HG03432 (cell line): ENCODE results near the gene CSNK1G2.
"Not testable (repeated sequence)": the region's sequence is repeated elsewhere in the genome, so short reads cannot be mapped to it uniquely, and the experiment has no call there.

Experiments used
- ATAC-seq: cut with Tn5 transposase; IDR thresholded peaks from one replicate; pipeline ENCODE4 v1.9.1; 2021; ENCODE audit warnings: mild to moderate bottlenecking, moderate library complexity; ENCODE audit not compliant: unreplicated experiment

CSNK1G2 gene

DNA sequence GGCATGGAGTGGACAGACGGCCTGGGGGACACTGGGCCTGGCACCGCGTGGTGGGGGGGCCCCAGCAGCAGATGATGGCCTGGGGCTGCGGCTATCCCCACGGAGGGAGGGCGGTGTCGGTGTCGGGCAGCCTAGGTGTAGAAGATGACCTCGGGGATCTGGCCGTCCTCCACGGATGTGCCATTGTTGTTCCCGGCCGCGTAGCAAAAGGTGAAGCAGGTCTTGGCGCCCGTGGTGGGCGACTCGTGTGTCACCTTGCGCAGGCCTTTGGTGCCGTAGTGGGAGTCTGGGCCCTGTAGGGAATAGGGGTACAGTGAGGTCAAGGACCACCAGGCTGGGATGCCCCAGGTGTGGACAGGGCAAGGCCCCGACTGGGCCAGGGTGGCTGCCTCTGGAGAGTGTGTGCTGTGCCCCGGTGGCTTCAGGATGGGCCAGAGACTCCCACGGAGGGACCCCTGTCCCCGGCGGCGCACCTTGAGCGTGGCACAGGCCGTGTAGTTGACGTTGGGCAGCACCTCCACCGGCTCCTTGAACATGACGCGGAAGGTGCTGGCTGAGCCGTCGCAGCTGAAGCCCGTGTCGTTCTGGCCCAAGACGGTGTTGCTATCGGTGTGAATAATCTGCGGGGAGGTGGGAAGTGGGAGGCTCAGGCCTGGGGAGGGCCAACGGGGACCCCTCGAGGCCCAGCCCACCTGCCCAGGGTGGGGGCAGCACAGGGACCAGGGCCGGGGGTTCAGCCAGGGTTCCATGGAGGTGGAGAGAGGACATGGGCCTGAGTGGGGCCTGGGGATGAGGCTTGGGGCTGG is 45.6 kb downstream of the CSNK1G2 start:
- no peak for ATAC-seq

DNA sequence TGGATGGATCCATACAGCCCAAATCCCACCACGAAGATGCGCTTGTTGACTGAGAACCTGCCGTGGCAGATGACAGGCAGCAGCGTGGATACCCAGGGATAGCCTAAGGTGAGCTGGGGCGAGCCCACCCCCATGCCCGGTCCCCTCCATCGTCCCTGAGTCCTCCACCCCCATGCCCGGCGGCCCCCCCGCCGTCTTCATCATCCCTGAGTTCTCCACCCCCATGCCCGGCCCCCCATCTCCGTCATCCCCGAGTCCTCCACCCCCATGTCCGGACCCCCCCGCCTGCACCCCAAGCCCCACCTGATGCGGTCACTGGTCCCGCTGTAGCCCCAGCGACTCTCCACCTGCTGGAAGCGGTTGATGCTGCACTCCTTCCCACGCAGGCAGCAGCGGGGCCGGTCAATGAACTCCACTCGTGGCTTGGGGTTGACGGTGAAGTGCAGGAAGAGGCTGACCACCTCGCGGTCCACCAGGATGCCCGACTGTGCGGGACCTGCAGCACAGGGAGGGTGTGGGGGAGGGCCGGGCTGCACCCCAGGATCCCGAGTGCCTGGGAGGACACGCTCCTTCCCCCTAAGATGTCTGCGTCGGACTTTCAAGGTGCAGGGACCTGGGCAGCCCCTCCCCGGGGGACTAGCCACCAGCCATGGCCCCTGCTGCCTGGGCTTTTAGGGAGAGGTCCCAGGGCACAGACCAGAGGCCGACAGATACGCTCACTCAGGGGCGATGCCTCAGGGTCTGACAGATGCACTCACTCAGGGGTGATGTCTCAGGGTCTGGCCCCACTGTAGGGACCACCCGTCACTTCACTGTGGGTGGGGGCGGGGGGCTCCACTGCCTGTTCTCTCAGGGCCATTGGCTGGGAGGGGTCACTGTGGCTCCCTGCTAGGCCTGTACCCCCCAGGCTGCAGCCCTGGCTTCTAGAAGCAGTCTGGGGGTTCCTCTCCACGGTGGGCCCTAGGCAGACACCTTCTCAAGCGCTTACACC is 46.5 kb downstream of the CSNK1G2 start:
- no peak for ATAC-seq

DNA sequence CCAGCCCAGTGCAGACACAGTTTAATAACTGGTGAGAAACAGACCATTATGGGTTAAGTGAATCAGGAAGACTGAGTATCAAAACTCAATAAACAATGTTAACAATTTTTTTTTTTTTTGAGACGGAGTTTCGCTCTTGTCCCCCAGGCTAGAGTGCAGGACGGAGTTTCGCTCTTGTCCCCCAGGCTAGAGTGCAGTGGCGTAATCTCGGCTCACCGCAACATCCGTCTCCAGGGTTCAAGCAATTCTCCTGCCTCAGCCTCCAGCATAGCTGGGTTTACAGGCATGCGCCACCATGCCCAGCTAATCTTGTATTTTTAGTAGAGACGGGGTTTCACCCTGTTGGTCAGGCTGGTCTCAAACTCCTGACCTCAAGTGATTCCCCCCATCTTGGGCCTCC is 47.5 kb downstream of the CSNK1G2 start:
- not testable (repeated sequence) for ATAC-seq

DNA sequence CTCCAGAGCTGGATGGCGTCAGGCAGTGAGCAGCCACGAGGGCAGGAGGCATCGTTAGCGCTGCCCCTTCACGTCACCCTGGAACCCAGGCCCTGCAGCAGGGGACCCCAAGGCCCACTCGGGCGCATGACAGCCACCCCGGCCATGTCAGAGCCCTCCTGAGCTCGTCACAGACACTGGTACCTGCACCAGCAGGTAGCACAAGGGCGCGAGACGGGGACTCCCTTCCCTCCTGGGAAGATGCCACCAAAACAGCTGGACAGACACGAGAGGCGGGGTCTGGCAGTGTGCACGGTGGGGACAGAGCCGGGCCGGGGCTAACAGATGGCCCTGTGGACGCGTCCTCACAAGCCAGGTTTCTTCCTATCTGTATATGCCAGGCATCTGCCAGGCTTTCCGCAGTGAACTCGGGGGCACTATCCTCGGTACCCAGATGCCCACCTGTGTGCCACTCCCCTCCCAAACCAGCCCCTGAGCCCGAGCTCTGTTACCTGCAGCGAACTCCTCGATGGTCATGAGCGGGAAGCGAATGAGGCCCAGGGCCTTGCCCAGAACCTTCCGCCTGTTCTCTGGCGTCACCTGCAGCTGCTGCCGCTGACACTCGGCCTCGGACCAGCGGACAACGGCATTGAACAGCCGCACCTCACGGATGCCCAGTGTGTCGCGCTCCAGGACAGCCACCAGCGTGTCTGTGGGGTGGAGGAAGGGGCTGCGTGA is 48.7 kb downstream of the CSNK1G2 start:
- ATAC-seq: no peak

DNA sequence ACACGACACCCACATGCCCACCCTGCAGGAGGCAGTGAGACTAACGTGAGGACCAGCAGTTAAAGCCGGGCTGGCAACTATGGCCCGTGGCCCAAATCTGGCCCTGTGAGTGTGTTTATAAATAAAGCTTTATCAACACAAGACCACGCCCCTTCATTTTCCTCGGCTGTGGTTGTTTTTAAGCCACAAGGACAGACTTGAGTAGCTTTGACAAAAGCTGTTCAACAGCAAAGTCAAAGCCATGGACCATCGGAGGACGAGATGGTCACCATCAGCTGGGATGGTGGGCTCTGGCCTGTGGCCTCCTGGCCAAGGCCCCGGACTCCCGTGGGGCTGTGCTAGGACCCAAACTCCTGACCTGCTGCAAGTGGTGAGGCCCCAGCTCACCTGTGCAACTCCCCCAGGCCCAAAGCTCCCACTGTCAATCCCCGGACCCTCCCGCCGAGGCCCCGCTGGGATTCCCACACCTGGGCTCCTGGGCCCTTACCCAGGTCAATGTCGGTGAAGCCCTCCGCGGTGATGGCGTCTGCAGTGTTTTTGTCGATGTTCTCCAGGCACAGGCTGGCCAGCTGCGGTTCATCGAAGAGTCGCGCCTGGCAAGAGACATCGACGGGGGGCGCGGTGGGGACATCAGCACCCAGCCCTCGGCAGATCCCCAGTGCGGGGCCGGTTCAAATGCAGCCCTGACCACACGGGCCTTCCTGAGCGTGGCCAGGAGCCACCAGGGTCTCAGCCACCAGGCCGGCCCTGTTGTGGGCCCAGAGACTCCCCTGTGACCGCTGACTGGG is 49.5 kb downstream of the CSNK1G2 start:
- no peak for ATAC-seq

DNA sequence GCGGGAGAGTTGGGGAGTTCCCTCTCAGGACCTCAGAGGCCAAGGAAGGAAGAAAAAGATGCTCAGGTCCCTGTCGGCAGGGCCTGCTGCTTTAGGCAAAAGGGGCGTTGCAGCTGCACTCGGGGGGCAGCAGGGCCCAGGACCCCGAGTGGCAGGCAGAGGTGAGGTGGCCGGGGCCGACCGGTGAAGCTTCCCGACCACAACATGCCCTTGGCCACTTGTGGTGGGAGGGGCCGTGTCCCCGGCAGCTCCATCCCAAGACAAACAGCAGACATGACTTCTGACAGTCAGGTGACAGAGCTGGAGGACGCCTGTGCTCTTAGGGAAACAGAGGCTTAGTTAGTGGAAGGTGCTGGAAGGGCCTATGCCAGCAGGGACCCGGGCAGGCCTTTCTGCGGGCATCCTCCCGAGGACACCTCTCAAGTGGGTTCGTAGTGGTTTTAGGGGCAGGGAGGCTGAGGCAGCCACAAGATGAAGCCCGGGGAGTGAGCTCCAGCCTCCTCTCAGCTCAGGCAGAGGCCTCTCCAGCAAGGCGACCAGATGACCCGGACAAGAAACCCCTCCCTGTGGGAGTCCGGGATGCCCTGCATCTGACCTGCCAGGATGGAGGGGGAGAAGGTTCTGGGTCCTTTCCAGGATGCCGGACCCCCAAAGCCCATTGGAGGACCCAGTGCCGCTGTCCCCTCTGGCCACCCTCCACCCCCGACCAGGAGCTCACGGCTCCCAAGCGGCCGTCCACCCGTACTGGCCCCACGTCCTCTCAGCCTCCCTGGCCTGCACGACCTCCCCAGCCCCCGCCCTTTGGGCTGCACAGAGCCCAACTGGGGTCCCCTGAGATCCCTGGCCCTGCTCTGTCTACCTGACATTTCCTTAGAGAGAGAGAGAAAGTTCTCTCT is 50.3 kb downstream of the CSNK1G2 start:
- no peak for ATAC-seq

DNA sequence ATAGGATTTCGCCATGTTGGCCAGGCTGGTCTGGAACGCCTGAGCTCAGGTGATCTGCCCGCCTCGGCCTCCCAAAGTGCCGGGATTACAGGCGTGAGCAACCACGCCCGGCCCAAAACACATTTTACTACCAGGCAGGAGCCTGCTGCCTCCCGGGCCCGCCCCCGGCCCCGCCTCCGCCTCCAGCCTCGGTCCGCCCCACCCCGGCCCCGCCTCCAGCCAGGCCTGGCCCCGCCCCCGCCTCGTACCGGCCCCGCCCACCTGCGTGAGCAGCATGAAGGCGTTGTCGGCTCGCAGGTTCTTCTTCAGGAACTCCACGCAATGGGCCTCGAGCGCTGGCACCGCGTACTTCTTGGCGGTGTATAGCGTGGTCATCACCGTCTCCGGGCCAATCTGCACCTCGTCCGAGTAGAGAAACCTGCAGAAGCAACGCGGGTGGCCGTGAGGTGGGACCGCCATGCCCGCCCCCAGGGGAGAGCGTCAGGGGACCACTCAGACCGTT is 51.8 kb downstream of the CSNK1G2 start:
- ATAC-seq: no peak

DNA sequence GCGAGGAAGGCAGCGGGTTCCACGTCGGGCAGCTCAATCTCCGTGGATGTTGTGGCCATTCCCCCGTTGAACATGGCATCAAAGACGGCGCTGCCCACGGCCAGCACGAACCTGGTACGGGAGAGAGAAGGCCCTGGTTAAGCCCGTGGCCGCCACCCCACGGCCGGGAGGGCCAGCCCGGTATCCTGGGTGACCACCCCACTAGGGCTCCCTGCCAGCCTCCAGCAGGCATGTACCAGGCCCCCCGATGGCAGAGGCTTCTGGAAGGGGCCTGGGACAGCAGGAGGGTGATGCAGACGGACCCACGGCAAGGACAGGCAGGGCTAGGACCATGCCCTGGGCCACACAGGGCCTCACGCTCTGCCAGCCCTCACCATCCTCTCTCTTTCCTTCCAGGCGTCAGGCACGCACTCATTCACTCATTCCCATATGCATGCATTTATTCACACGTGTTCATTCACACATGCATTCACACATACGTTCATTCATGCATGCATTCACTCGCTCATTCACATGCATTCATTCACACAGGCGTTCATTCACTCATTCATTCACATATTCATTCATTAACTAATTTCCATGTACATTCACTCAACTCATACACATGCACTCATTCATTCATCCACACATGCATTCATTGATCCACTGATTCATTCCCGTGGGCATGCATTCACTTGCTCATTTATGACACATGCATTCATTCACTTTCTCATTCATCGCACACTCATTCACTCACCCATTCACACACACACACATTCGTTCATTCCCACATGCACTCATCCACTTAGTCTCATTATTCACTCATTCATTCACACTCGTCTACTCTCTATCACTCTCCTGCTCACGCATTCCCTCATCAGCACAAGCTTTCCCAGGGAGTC is 56.6 kb downstream of the CSNK1G2 start:
- ATAC-seq: no peak

DNA sequence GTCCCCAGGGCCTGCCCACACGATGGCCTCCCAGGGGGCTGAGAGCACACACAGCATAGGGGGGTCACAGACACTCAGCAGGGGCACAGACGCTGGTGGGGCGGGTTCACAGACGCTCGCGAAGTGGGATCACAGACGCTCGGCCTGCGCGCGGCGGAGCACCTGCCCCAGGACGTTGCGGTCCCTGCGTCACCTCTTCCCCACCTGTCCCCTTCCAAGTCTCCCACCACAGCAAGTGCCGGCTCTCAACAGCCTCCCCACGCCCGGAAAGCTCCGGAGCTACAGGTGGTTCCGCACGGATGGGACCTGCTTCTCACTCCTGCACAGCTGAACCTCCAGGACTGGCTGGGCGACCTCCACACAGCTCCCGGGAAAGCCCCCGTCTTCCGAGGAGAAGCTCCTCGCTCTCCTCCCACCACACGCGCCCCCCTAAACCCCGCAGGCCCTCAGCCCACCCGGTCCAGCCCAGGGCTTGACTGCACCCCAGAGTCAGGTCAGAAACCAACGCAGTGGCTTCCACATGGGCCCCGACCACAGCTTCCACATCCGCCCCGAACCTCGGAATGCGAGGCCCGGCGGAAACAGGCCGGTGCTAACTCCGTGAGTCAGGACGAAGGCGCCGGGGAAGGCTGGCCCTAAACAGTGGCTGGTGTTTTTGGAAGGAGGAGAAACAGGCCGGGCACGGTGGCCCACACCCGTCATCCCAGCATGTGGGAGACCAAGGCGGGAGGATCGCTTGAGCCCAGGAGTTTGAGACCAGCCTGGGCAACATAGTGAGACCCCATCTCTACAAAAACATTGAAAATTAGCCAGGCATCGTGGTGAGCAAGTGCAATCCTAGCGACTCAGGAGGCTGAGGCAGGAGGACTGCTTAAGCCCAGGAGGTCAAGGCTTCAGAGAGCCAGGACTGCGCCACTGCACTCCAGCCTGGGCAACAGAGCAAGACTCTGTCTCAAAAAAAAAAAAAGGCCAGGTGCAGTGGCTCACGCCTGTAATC is 58.0 kb downstream of the CSNK1G2 start:
- ATAC-seq: no peak

DNA sequence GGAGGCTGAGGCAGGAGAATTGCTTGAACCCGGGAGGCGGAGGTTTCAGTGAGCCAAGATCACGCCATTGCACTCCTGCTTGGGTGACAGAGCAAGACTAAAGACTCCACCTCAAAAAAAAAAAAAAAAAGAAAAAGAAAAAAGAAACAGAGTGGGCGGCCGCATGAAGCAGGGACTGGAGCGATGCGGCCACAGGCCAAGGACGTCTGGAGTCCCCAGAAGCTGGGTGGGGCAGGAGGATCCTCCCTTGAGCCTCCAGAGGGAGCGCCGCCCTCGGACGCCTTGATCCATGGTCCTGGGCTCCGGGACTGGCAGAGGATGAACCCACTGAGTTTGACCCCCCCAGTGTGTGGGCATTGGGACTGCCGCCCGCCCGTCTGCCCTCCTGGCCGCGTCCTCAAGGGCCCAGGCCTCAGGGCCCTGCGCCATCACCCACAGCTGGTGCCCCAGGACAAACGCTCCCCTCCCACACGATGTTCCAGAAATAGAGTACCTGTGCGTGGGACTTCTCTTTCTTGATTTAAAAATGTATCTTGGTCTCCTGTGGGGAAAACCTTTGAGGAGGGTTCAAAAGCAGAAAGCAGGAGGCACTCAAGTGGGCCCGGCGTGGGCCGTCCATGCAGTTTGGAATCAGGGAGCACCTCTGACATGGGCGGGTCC is 59.0 kb downstream of the CSNK1G2 start:
- no peak for ATAC-seq

DNA sequence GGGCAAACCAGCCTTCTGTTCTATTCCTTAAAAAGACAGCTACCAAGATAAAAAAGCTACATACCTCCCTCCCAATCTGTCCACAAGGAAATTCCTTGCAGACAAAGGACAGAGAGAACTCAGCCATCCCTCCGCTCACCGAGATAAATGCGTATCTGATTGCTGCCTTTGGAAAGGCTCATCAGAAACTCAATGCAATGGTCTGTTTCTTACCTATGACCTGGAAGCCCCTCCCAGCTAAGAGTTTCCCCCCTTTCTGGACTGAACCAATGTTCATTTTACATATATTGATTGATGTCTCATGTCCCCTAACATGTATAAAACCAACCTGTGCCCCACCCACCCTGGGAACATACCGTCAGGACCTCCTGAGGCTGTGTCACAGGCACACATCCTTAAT is 62.9 kb downstream of the CSNK1G2 start:
- ATAC-seq: no peak

DNA sequence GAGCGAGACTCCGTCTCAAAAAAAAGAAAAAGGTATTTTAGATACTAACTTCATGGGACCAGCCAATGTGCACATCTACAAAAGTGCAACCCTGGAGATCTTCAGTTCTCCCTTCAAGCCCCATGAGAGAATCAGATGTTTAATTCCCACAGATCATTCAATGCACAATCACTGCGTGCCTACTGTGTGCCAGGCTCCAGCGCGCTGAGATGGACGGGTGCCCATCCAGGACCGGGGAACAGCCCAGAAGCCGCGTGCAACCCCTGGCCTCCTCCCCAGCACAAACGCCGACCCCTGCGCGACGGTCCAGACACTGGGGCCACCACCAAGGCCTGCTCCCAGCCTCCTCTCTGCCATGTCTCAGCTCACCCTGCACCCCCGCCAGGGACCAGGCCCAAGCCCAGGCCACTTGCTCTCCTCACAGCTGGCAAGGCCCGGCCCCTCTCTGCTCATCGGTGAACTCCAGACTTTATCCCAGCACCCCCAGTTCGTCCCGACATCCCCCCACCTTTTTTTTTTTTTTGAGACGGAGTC is 69.2 kb downstream of the CSNK1G2 start:
- no peak for ATAC-seq

DNA sequence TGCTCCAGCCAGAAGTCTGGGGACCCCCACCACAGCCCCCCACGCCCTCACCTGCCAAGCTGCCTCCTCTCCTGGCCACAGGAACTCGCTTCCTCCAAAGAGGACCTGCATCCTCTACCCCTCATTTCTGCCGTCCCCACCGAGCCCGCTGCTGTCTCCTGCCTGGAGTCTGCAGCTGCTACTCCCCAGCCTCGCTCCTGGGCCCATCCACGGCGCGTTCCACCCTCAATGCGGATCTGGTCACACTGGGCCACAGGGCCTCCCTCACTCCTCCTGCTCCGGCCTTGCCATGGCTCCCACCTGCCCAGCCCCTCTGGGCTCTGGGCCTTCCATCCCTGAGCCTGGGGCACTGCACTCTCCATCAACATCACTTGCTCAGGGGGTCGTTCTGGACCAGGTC is 70.2 kb downstream of the CSNK1G2 start:
- no peak for ATAC-seq

DNA sequence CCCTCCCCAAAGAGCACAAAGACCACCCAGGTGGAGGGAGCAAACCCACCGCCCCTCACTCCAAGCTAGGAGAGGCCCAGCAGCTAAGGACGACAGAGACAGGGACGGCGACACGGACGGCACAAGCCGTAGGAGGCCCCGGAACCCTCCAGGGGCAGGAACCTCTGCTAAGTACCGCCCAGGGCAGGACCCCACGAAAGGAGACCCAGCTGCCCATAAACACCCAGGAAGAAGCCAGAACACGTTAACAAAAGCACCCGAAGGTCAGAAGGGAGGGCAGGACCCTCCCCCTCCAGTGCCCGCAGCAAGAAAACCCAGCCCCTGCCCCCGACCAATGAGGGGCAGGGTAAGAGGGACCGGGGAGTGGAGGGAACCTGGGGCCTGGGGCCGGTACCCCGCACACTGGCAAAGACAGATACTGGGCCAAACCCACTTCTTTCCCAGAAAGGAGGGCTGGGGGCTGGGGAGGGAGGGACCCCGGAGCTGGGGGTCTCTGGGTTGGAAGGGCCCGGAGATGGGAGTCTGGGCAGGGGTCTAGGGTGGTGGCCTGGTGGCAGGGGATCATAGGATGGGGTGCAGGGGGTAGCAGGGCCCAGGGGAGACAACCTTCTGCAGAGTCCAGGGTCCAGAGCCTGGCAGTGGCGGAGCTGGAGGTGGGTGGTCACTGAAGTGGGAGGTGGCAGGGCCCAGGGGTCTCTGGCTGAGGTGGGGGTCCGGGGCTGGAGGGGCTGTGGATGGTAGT is 72.1 kb downstream of the CSNK1G2 start:
- ATAC-seq: no peak

DNA sequence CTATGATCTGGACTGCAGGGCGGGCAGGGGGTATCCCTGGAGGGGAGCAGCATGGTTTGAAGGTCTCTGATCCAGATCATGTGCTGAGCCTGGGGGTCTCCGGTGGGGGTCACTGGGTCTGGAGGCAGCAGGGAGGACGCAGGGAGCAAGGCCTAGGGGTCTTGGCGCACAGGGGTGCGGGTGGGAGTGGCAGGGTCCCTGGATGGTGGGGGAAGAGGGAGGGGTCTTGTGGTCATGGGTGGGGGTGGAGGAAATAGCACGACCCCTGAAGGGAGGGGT is 72.7 kb downstream of the CSNK1G2 start:
- ATAC-seq: no peak

DNA sequence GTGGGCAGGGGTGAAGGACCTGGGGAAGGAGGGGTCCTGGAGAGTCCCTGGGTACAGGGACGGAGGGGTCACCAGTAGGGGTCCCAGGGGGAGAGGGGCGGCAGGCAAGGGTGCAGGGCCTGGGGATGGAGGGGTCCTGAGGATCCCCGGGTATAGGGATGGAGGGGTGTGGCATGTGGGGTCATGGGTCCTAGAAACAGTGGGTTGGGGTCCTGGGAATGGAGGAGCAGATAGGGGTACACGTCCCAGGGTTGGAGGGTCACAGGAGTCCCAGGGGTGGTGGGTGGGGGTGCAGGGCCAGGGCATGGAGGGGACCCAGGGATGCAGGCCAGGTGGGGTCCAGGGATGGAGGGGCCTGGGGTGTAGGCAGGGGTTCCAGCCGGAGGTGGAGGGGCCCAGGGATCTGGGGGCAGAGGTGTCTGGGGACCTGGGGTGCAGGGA is 73.2 kb downstream of the CSNK1G2 start:
- no peak for ATAC-seq
